GM12891 (cell line): ENCODE measurements around the gene FXYD3.

Experiments used
- PAX5 ChIP-seq: IDR thresholded peaks from 2 replicates; pipeline ENCODE4 v1.6.1; 2011; ENCODE audit warnings: low read length, moderate library complexity, mild to moderate bottlenecking; ENCODE audit not compliant: insufficient read depth, severe bottlenecking
- POLR2A ChIP-seq: IDR thresholded peaks from 2 replicates; pipeline ENCODE4 v1.6.1; 2011; ENCODE audit warnings: low read depth, low read length, control low read depth
- POLR2AphosphoS5 ChIP-seq: IDR thresholded peaks from 2 replicates; pipeline ENCODE4 v1.6.1; 2011; ENCODE audit warnings: low read depth, low read length, control low read depth
- POU2F2 ChIP-seq: IDR thresholded peaks from 2 replicates; pipeline ENCODE4 v1.6.1; 2011; ENCODE audit warnings: low read depth, mild to moderate bottlenecking, control low read depth, low read length, moderate library complexity
- SPI1 ChIP-seq: IDR thresholded peaks from 2 replicates; pipeline ENCODE4 v1.6.1; 2011; ENCODE audit warnings: low read depth, low read length, control low read depth
- TAF1 ChIP-seq: IDR thresholded peaks from 2 replicates; pipeline ENCODE4 v1.6.1; 2011; ENCODE audit warnings: low read depth, low read length, control low read depth

DNA sequence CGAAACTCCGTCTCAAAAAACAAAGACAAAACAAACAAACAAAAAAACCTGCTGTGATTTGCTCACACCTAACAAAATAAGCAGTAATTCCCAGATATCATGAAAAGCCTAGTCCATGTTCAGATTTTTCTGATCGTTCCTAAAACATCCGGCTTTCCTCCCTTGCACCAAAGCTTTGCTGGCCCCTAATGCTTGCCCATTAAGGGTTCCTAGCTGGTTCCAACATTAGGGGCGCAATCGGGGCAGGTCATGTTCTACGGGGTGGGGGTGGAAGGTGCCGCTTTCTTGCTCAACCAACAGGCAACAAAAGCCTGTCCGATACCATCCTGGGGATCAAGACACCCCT, 25.5 kb upstream of the FXYD3 start:
- no peak for TF ChIP-seq POLR2AphosphoS5
- no peak for TF ChIP-seq POLR2A
- no peak for TF ChIP-seq PAX5
- TF ChIP-seq TAF1 = no peak
- TF ChIP-seq SPI1 = no peak
- TF ChIP-seq POU2F2 = no peak
